Left lung (tissue), 10 donors: ENCODE data around the gene OPCML. TPM values are rescaled to one million over a fixed set of nuclear protein-coding genes. Genes with fewer than 3 reads are reported as not detected.
A peak's percentile ranks its signal among the peaks of the same experiment; 100 is the strongest.

Source experiments
- ATAC-seq: fragments of 200-7000 bp; cut with Tn5 transposase; one replicate; pipeline ENCODE4 v1.9.1; 2020; ENCODE audit warnings: moderate library complexity
- DNase-seq, 4 donors: peaks; one replicate each; pipeline ENCODE4 v3.0.0-alpha.2; 2013 to 2020
- H3K27ac ChIP-seq, 2 donors: fragments of 200-600 bp; sonication (generic) in 1 of 2; one replicate each; pipeline versions ENCODE4 v1.5.0 to v1.8.0; 2020 to 2021
- H3K27me3 ChIP-seq, 2 donors: fragments of 200-600 bp; sonication (generic) in 1 of 2; one replicate each; pipeline versions ENCODE4 v1.5.0 to v1.8.0; 2020 to 2021
- H3K36me3 ChIP-seq, 2 donors: fragments of 200-600 bp; sonication (generic) in 1 of 2; one replicate each; pipeline versions ENCODE4 v1.5.0 to v1.8.0; 2020 to 2021
- H3K4me1 ChIP-seq, 2 donors: fragments of 200-600 bp; one replicate each; pipeline ENCODE4 v1.8.0; 2021
- H3K4me3 ChIP-seq, 2 donors: fragments of 200-600 bp; sonication (generic) in 1 of 2; one replicate each; pipeline versions ENCODE4 v1.5.0 to v1.8.0; 2020 to 2021; ENCODE audit warnings: mild to moderate bottlenecking in 1 of 2
- H3K9me3 ChIP-seq, 2 donors: fragments of 200-600 bp; sonication (generic) in 1 of 2; one replicate each; pipeline versions ENCODE4 v1.5.0 to v1.8.0; 2020 to 2021
- CTCF ChIP-seq, 2 donors: fragments of 200-600 bp; sonication (generic) in 1 of 2; IDR thresholded peaks; one replicate each; pipeline versions ENCODE4 v1.5.0 to v1.8.0; 2021; ENCODE audit warnings: antibody characterized with exemption in 2 of 2
- intact Hi-C, 2 donors: fragments of 100-400 bp; cut with DNase I; formaldehyde crosslinking; loops; one replicate each; pipeline versions ENCODE4 v1.11.2 to v1.14.2; 2022
- polyA plus RNA-seq, 6 donors: library from polyadenylated mRNA; unstranded; fragments of 120-200 nt; gene quantifications; one replicate each; pipeline ENCODE4 v1.2.1, GENCODE V29; 2013; ENCODE audit not compliant: insufficient read length in 6 of 6
- total RNA-seq, 2 donors: library from RNA; stranded (reverse); fragmentation: NEBNext Ultra II Directional; extraction: Animal tissue kit (Norgen Biotek cat#: 25700); gene quantifications; one replicate each; pipeline ENCODE4 v1.2.1, GENCODE V29; 2021
- donor health status: DM: no; HTN: yes; CAD: no.
- donor health status: DM: no; HTN: no; CAD: no.

Gene OPCML
- total and polyA plus RNA-seq, 8 donors: 0.98 to 5.3 (median 1.9) TPM; not detected in 2

GRCh38 chr11:133041181-133041580 lies 491.1 kb downstream of the OPCML start:
- DNase-seq (no peak), ATAC-seq (no peak)
- Histone ChIP-seq H3K4me1 (no peaks in the 10 kb centered on the region), H3K27ac (no peak overlapping the region), H3K9me3 (no peaks in the 10 kb centered on the region), H3K36me3 (no peaks in the 10 kb centered on the region), H3K4me3 (no peak overlapping the region), H3K27me3 (peaks cover 10 to 65% of the 10 kb centered on the region in 2 donors)
- no peak for TF ChIP-seq CTCF (IDR thresholded peaks at IDR 0.05)
- intact Hi-C loops: no loop called here

- intact Hi-C loops: no loop called here
Observed at GRCh38 chr11:133040289-133040900, 491.9 kb downstream of the OPCML start.

GRCh38 chr11:133038850-133039249 lies 493.5 kb downstream of the OPCML start:
- intact Hi-C loops: no loop called here
- Histone ChIP-seq H3K27me3 (peaks cover 4 to 42% of the 10 kb centered on the region in 2 donors), H3K4me3 (no peak overlapping the region), H3K9me3 (no peaks in the 10 kb centered on the region), H3K4me1 (no peaks in the 10 kb centered on the region), H3K36me3 (no peaks in the 10 kb centered on the region), H3K27ac (no peak overlapping the region)
- no peak for DNase-seq
- peak; percentile 12 for ATAC-seq
- TF ChIP-seq CTCF (IDR thresholded peaks at IDR 0.05): no peak

More at GRCh38 chr11:133040289-133040900, 491.9 kb downstream of the OPCML start:
- TF ChIP-seq CTCF (IDR thresholded peaks at IDR 0.05): no peak
- peaks cover 6 to 58% of the 10 kb centered on the region in 2 donors for H3K27me3 ChIP-seq
- H3K4me3 ChIP-seq: no peak overlapping the region
- H3K9me3 ChIP-seq: no peaks in the 10 kb centered on the region
- DNase-seq: peak in 2 of 4 donors; percentile 37 to 40
- no peak overlapping the region for H3K27ac ChIP-seq
- peak; percentile 71 for ATAC-seq
- H3K36me3 ChIP-seq: no peaks in the 10 kb centered on the region
- H3K4me1 ChIP-seq: no peaks in the 10 kb centered on the region

- no peak for ATAC-seq
- no peak for DNase-seq
- H3K9me3 ChIP-seq: no peaks in the 10 kb centered on the region
- no peak overlapping the region for H3K4me3 ChIP-seq
- H3K27me3 ChIP-seq: peaks cover 0 to 11% of the 10 kb centered on the region in 2 donors
- H3K4me1 ChIP-seq: no peaks in the 10 kb centered on the region
- TF ChIP-seq CTCF (IDR thresholded peaks at IDR 0.05): no peak
- intact Hi-C loops: no loop called here
- no peak overlapping the region for H3K27ac ChIP-seq
- H3K36me3 ChIP-seq: no peaks in the 10 kb centered on the region
Observed at GRCh38 chr11:133034929-133035328, 497.4 kb downstream of the OPCML start.

GRCh38 chr11:133029107-133029506 lies 503.2 kb downstream of the OPCML start:
- Histone ChIP-seq H3K4me1 (no peaks in the 10 kb centered on the region), H3K27me3 (peaks cover 0 to 9% of the 10 kb centered on the region in 2 donors), H3K9me3 (no peaks in the 10 kb centered on the region), H3K27ac (no peak overlapping the region), H3K36me3 (no peaks in the 10 kb centered on the region), H3K4me3 (no peak overlapping the region)
- no peak for TF ChIP-seq CTCF (IDR thresholded peaks at IDR 0.05)
- DNase-seq: no peak
- intact Hi-C loops: no loop called here
- ATAC-seq: no peak
